Gastroesophageal sphincter (tissue), 3 donors: Measurements from ENCODE around the gene PCBP3.

Source experiments
- CTCF ChIP-seq, 4 experiments: fragments of 200-600 bp in 2 of 4; fragments of 450-650 bp in 2 of 4; sonication (generic) in 1 of 4; IDR thresholded peaks; one replicate each; pipeline ENCODE4 v1.5.1; 2017 to 2019; ENCODE audit warnings: antibody characterized with exemption in 4 of 4, mild to moderate bottlenecking in 2 of 4, moderate library complexity in 2 of 4
- EP300 ChIP-seq: sonication (generic); formaldehyde crosslinking; IDR thresholded peaks from one replicate; pipeline ENCODE4 v1.6.1; 2017; ENCODE audit warnings: antibody characterized with exemption, mild to moderate bottlenecking

- TF ChIP-seq EP300 (no peak), CTCF (IDR thresholded peaks at IDR 0.05) (no peak)
Observed at GRCh38 chr21:45937721-45938452, 294.4 kb downstream of the PCBP3 start.
